AML-193 (cell line): ENCODE measurements around the gene SH3GLB1.

Experiments used
- DNase-seq, 2 experiments: peaks; one replicate each; lab custom pipeline; 2025; lab: John Stamatoyannopoulos, UW

The SH3GLB1 gene

DNA sequence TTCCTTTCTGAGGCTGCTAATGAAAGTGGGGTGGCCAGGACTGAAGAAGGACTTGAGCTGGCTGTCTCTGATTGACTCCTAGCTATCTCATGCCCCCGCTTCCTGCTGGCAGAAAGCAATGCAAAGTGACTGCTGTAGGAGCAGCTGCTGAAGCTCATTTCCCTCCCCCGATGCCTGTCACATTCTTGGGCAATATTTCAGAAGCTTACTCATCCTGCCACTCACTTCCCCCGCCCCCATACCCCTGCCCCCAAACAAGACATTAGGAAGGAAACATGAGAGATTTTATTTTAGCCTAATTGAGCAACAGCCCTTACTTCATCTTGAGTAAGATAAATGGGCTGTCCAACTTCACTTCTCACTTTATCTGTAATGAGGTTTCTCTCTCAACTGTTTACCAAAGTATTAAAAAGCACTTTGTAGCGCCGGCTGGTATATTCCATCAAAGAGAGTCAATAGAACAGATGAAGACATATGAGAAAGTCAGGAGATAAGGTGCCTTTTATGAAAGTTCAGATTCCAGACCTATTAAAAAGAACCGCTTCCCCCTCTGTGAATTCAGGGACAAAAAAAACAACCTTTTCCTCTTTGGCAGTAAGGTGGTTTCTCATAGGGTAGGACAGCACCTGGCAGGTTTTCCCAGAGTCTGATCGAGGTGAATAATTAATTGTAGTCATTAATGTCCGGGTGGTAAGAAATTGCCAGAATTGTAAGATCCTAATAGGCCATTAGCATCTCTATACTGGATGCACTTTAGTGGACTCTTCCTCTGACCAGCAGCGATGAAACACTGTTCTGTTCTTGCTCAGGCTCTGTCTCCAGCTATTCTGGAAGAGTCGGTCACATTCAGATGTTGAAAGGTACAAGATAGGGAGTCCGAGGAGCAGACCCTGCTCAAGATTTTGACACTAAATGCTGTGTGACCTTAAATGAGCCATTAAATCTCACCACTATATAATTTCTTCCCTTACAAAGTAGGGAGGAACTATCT lies 70.2 kb downstream of the SH3GLB1 start:
- peak; percentile 96 for DNase-seq

DNA sequence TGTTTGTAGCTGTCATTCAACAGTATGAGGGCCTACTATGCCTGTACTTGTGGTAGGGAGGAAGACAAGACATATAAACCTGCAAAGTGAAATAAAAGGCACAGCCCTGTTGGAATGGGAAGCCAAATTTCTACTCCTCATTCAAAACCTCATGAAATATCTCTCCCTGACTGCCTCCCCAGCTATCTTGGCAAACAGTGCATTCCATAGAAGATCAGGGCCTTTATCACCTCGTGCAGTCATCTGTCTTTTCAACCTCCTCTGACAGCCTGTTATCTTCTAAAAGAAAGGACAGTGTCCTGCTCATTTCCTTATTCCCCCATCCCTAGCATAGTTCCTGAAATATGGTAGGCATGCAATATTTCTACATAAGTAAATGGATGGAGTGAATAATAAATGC lies 71.0 kb downstream of the SH3GLB1 start:
- no peak for DNase-seq

DNA sequence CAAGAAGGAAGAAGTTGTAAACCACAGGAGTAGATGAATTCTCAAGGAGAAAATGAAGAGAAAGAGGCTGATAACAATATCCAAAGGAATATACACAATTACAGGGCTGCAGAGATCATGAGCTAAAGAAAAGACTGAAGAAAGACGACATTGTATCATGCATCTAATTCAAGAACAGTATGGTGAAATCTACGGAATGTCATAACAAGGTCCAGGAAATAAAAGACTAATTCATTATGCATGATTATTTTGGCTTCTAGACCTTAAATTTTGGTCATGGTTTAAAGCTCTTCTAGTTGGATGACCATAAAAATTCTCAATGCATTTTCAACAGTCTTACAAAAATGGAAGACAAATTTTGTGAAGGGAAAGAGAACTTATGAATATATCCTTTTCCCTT lies 71.7 kb downstream of the SH3GLB1 start:
- DNase-seq = no peak

DNA sequence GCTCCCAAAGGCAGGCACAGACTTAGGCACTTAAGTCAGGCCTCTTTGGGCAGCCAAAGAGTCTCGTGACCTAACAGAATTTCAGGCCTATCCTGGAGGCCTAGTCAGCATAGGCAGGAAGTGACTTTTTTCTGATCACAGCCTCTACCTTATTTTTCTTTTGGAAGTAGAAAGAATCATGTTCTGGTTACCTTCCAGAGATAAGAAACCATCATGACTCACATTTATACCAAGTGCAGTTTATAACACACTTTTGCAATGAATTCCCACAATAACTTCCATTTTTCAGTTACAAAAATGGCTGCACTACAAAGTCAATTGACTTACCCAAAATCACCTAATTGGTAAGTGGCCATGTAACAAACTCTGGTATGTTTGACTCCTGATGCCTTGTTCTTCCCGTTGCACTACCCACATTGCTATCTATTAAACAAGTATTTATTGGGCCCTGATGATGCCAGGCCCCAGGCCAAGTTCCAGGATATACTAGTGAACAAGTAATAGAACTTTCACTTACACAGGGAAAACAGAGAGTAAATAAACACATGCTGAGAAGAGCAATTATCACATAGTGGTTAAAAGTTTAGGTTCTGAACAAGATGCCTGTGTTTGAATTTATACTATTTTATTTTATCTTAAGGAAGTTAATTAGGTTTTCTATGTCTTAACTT lies 74.3 kb downstream of the SH3GLB1 start:
- DNase-seq = no peak

DNA sequence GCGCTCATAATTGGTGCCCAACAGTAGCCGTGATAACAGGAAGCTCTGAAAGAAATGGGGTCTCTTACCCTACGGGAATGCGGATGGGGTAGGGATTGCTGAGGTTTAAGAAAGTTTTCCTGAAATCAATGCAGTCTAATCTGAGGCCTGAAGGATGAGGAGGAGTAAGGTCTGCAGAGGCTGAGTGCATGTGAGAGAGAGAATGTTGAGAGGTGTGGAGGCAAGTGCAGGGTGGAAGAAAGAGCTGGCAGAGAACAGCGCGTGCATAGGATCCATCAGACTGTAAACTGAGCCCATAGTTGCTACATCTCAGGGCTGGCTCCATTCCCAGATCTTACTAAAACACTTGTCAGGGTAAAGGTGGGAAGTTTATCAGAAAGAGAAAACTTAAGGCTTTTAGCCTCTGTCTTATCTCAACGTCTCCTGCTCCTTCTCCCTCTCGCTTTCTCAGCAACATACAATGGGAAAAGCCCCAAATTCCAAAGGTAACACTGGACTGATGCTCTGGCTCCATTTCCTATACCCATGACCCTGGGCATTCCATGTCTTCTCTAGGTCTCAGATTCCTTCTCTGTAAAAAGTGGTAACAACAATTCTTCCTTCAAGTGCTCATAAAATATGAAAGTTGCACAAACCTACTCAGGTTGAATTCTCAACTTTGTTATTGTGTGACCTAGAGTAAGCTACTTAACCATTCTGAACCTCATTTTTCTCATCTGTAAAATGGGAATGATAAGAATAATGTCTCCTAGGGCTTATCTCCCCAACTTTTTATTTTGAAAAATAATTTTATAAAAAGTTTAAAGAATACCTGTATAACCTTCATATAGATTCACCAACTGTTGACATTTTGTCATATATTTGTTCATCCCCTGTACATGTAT lies 75.2 kb downstream of the SH3GLB1 start:
- DNase-seq = no peak

DNA sequence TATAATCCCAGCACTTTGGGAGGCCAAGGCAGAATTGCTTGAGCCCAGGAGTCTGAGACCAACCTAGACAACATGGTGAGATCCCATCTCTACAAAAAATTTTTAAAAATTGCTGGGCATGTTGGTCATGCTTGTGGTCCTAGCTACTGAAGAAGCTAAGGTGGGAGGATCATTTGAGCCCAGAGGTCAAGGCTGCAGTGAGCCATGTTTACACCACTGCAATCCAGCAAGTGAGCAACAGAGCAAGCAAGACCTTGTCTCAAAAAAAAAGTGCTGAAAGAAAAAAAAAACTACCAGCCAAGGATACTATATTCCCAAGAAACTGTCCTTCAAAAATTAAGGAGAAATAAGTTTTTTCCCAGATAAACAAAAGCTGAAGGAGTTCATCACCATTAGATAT lies 78.1 kb downstream of the SH3GLB1 start:
- DNase-seq = no peak

- DNase-seq = peak in 1 of 2 experiments; percentile 2
Measured at GRCh38 chr1:86787621-86788020, 83.2 kb downstream of the SH3GLB1 start.

DNA sequence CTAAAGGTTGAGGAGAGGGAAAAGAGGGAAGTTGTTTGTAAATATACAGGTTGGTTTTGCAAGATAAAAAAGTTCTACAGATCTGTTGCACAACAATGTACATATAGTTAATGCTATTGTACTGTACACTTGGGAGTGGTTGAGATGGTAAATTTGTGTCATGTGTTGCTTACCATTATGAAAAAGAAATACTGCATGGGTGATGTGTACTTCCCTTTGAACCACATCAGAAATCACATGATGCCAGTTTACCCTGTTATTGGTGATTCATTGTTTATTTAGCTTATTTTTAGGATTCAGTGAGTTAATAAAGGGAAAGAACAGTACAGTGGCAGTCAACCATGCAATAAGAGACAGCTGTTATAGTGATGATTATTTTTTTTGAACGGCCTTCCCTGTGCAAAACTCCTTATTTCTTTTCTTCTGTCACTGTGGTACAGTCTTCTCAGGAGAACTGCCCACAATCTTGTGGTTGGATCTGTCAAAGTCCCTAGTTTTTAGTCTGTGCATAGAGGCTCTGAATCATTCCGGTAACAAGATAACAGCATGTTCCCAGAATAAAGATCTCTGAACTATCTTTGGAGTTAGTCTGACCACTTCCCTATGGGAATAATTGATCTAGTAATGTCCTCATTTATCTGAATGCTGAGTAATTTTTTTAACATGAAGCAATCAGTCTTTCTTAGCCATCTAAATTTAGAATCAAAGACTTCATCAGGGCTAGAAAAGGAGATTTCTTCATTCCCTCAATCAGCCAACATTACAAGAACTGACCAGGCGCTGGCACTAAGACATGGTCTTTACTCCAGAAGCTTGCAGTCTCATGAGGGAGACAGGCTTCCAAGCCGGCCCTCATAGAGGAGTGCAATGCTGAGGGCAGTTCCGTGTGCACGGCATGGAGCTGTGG lies 84.2 kb downstream of the SH3GLB1 start:
- DNase-seq = peak; percentile 58 to 65

DNA sequence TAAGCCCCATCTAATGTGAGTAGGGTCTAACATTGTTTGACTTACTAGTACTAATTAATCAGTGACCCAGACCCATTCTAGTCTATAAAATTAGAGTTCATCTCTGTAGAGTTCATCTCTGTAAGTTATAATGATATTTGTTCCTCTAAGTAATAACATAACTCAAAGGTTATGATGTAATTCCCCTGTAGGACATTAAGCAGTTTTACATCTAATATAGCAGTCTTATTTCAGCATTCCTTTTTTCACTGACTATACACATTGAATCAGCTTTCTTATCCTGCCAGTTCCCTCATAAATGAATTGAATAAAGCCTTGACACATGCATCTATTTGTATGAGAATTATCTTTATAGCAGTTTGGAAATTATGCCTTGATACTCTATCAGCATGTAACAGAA lies 90.9 kb downstream of the SH3GLB1 start:
- DNase-seq = no peak
